Type B pancreatic cell (in vitro differentiated cells): ENCODE data around the gene ISCU. TPM values are rescaled to one million over a fixed set of nuclear protein-coding genes. Genes with fewer than 3 reads are reported as not detected.
A peak's percentile ranks its signal among the peaks of the same experiment; 100 is the strongest.

ENCODE experiments used
- DNase-seq: peaks from one replicate; pipeline ENCODE4 v3.0.0; 2021; ENCODE audit warnings: mixed read lengths; ENCODE audit not compliant: unreplicated experiment; ENCODE audit errors: extremely low spot score
- H3K27ac Mint-ChIP-seq: 2 replicates; pipeline ENCODE4 v1.8.0; 2021; ENCODE audit warnings: mild to moderate bottlenecking, mixed read lengths
- H3K27me3 Mint-ChIP-seq: 2 replicates; pipeline ENCODE4 v1.8.0; 2021; ENCODE audit warnings: mixed read lengths
- H3K36me3 Mint-ChIP-seq: 2 replicates; pipeline ENCODE4 v1.8.0; 2021; ENCODE audit warnings: mixed read lengths
- H3K4me1 Mint-ChIP-seq: one replicate; pipeline ENCODE4 v1.8.0; 2021; ENCODE audit warnings: mixed read lengths; ENCODE audit not compliant: unreplicated experiment
- H3K4me3 Mint-ChIP-seq: 2 replicates; pipeline ENCODE4 v1.8.0; 2021; ENCODE audit warnings: mild to moderate bottlenecking, mixed read lengths
- H3K9me3 Mint-ChIP-seq: 2 replicates; pipeline ENCODE4 v1.8.0; 2021; ENCODE audit warnings: mixed read lengths
- CTCF ChIP-seq: fragments of 200-600 bp; sonication (generic); conservative IDR thresholded peaks from 2 replicates; pipeline ENCODE4 v1.5.0; 2021; ENCODE audit warnings: antibody characterized with exemption, mild to moderate bottlenecking
- long read RNA-seq: library from polyadenylated mRNA; unstranded; transcript quantifications from one replicate; pipeline ENCODE4 v2.0.0, GENCODE V29; 2020
- total RNA-seq: library from RNA; stranded (reverse); gene quantifications from 2 replicates; pipeline ENCODE4 v1.2.1, GENCODE V29; 2021; ENCODE audit warnings: low replicate concordance

The ISCU gene
- 78.9 and 106 TPM in 2 replicates for total RNA-seq
- long read RNA-seq, transcript ISCU-202 (6 exons, 1,069 nt) = minor isoform, 8 of 119 reads
- long read RNA-seq, transcript ISCU-201 (5 exons, 994 nt) = major isoform, 99 of 119 reads
- long read RNA-seq, partial matches to known transcripts = 8 of 119 reads
- long read RNA-seq, other reads (novel, unspliced or antisense) = 3 of 119 reads

DNA sequence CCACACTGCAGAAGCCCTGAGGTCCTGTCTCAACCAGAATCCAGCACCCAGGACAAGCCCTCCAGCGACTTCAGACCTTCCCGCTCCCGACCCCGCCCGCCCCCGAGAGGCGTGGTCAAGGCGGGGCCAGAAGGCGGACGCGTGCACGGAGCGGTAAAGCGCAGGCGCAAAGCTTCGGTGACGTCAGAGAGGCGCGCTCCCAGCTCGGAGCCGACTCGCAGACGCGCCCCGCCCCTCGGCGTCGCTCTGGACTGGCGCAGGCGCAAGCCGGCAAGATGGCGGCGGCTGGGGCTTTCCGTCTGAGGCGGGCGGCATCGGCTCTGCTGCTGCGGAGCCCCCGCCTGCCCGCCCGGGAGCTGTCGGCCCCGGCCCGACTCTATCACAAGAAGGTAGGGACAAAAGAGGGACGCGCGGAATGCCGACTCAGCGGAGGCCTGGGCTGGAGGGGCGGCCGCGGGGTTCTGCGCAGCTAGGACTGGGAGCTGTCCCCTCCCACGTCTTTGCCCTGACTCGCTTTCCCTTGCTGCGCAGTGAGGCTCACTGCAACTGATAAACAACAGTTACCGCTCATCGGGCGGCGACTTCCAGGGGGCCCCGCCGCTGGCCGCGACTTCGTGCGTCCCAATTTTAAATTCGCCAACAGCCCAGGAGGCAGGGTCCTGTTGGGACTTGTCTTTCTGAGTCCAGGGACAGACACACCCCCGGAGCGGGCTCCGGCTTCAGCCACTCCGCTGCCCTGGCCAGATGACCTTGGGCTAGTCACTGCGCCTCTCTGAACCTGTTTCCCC, at the start of gene ISCU:
Gene ISCU (plus strand): TSS at position 249 of the 788 bp plus-strand sequence. CDS start 27 bp downstream, at position 276.
- Mint-ChIP-seq H3K27me3 (no peaks in the 10 kb centered on the region), H3K4me1 (peaks cover 6% of the 10 kb centered on the region), H3K36me3 (peaks cover under 1% of the 10 kb centered on the region), H3K9me3 (no peaks in the 10 kb centered on the region), H3K27ac (peak within 1 kb of the TSS; percentile 100), H3K4me3 (peak within 1 kb of the TSS; percentile 100)
- peak; percentile 100 for DNase-seq
- TF ChIP-seq CTCF = no peak

DNA sequence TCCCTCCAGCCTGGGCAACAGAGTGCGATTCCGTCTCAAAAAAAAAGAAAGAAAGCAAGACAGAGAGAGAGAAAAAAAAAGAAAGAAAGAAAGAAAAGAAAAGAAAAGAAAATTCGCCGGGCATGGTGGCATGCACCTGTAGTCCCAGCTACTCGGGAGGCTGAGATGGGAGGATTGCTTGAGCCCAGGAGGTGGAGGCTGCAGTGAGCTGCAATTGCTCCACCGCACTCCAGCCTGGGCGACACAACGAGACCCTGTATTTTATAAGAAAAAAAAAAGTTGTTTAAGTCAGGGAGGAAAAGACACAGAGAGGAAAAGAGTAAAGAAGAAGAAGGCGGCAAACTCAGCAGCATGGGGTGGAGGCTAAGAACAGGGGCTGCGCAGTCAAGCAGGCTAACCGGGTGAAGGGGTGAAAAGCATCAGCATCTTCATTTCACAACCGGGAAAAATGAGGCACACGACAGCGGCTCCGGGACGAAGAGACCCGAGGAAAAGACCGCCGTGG, 47.9 kb upstream of the ISCU start:
- peaks cover 8% of the 10 kb centered on the region for H3K4me1 Mint-ChIP-seq
- no peak for DNase-seq
- H3K36me3 Mint-ChIP-seq = peaks cover 5% of the 10 kb centered on the region
- peak overlapping the region; percentile 87 for H3K27ac Mint-ChIP-seq
- no peaks in the 10 kb centered on the region for H3K9me3 Mint-ChIP-seq
- no peak for TF ChIP-seq CTCF
- H3K4me3 Mint-ChIP-seq = peak overlapping the region; percentile 97
- H3K27me3 Mint-ChIP-seq = peaks cover 3% of the 10 kb centered on the region

DNA sequence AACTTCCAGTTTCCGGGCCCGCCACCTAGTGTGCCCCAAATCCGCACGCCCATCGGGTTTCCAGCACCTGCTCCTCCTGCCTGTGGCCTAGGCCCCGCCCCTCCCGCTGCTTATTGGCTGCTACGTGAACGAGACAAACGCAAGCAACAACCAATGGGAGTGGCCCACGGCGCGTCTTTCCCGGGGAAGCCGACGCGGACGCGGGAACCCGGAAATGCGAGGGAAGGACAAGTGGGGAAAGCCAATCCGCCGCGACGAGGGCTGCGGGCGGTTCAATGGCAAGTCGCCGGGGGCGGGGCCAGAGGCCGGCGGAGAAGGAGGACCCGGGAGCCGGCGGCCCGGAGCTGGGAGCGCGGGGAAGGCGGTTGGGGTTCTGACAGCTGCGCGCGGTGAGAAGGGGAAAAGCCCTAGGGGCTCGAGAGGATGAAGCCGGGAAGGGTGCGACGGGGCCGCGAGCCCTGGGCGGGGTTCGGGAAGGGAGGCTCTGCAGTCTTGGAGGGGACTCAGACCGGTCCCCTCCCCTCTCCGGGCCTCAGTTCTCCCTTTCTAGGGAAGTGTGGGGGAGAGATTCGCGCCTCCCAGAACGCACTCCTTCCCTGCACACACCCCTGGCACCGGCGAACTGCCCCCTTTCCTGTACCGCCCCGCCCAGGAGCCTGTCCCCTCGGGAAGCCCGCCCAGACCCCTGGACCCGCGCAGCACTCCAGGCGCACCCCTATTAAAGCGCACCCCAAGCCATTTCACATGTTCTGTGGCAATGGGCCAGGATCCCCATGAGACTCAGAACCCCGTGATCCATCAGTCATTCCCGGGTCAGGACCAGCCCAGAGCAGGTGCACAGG, 47.2 kb upstream of the ISCU start, which contains the start of gene FICD:
Gene FICD (plus strand): TSS at position 305 of the 842 bp plus-strand sequence. CDS start 1,696 bp downstream, outside the sequence.
- peaks cover 8% of the 10 kb centered on the region for H3K4me1 Mint-ChIP-seq
- no peak for TF ChIP-seq CTCF
- peak; percentile 99 for DNase-seq

GRCh38 chr12:108515916-108516315, 46.5 kb upstream of the ISCU start:
- Mint-ChIP-seq H3K4me3 (peak overlapping the region; percentile 97), H3K4me1 (peaks cover 8% of the 10 kb centered on the region), H3K36me3 (peaks cover 13% of the 10 kb centered on the region), H3K27ac (peak overlapping the region; percentile 92), H3K27me3 (peaks cover 3% of the 10 kb centered on the region), H3K9me3 (no peaks in the 10 kb centered on the region)
- DNase-seq = no peak
- TF ChIP-seq CTCF = no peak

More for the DNA sequence above, 47.2 kb upstream of the ISCU start, which contains the start of gene FICD:
- H3K27me3 Mint-ChIP-seq = peaks cover 3% of the 10 kb centered on the region
- no peaks in the 10 kb centered on the region for H3K9me3 Mint-ChIP-seq
- peak within 1 kb of the TSS; percentile 92 for H3K27ac Mint-ChIP-seq
- H3K4me3 Mint-ChIP-seq = peak within 1 kb of the TSS; percentile 97
- H3K36me3 Mint-ChIP-seq = peaks cover 8% of the 10 kb centered on the region
